Suppressor macrophage treated with lipopolysaccharide for 1 hour (primary cell): ENCODE data around the gene MEIOC.
A peak's percentile ranks its signal among the peaks of the same experiment; 100 is the strongest.
"Not testable (repeated sequence)": the region's sequence is repeated elsewhere in the genome, so short reads cannot be mapped to it uniquely, and the experiment has no call there.

Experiments used
- DNase-seq, 3 donors: peaks; one replicate each; pipeline ENCODE4 v3.0.0-alpha.2; 2020 to 2022

The MEIOC gene

DNA sequence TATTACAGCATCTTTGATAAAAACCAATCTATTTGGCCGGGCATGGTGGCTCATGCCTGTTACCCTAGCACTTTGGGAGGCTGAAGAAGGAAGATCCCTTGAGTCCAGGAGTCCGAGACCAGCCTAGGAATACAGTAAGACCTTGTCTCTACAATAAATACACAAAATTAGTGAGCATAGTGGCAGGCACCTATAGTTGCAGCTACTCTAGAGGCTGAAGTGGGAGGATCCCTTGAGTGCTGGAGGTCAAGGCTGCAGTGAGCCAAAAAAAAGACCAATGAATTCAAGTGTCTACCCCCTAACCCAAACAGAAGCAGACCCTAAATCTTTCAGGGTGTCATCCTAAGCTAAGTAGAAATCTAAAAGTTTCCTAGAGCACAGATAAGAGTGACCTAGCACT, 7.3 kb upstream of the MEIOC start:
- DNase-seq = no peak

DNA sequence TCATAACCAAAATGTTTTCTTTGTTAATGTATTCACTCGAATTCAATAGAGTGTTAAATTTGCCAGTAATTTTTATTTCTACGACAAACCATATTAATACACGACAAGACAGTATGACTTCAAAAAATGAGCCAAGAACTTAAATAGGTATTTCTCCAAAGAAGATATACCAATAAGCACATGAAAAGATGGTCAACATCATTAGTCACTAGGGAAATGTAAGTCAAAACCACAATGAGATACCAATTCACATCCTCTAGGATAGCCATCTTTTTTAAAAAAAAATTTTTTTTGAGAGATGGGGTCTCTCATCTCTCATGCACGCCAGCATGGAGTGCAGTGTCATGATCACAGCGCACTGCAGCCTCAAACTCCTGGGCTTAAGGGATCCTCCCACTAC, 5.0 kb upstream of the MEIOC start:
- no peak for DNase-seq

- no peak for DNase-seq
These were observed 3.5 kb upstream of the MEIOC start for GRCh38 chr17:44652727-44653126.

DNA sequence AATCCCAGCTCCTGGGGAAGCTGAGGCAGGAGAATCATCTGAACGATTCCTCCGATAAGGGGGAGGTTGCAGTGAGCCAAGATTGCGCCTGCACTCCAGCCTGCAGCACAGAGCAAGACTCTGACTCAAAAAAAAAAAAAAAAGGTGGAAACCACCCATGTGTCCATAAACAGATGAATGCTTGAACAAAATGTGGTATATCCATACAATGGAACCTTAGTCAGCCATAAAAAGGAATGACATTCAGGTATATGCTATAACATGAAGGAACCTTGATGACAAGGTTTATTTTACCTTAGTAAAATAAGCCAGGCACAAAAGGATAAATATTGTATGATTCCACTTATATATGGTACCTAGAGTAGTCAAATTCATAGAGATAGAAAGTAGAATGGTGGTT, 2.9 kb upstream of the MEIOC start:
- DNase-seq = no peak

DNA sequence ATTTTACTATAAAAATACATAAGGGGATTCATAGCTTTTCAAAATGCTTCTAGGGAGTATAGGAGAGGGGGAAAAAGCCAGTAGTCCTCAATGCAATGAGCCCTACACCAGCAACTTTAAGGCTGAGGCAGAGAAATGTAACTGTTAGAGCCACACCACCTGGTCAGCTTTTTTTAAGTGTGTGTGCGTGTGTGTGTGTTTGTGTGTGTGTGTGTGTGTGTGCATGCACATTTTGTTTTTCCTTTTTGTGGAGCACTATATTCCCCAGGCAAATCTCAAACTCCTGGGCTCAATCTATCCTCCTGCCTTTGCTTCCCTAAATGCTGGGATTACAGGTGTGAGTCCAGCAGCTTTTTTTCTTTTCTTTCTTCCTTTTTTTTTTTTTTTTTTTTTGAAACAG, 2.3 kb upstream of the MEIOC start:
- no peak for DNase-seq

DNA sequence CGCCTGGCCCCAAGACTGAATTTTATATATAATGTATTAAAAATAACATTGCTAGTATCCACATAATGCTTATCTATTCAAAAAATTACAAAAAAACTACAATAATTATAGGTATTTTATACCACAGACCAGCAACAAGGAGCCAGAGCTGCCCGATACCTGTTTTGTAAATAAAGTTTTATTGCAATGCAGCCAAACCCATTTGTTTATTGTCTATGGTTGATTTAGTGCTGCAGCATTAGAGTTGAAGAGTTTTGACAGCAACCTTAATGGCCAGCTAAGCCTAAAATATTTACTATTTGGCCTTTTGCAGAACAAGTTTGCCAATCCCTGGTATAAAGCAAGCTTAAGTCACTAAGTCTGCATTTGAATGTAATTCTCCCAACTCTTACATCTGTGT, 5.6 kb downstream of the MEIOC start:
- DNase-seq = no peak

DNA sequence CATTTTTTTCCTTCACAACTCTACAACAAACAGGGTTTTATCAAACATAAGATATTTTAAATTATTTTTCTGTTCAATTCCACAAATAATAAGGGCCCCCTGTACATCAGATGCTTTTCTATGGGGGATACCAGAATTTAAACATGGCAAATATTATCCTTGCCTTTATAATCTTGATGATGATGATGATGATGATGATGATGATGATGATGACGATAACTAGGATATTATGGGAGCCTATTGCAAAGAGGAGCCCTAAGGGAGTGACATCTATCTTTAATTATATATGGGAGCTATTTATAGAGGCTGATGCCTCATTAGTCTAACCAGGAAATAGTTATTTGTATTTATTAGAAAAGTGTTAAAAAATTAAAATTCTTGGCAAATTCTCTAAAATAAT, 6.8 kb downstream of the MEIOC start:
- DNase-seq = no peak

DNA sequence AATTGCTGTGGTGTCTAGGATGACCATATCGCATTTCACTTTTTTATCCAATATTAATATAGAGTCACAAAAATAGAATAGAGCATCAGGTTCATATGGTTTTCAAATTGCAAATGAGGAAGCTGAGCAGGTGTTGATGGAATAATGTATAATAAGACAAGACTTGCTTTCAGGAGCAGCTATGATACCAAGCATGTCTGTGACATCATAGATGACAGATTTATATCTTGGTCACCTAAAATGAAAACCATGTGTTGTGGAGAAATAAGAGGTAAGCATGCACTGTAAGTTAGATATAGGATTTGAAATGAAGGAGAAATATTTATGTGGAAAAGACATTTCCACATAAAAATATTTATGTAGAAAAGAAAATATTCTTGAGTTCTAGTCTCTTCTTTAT, 8.6 kb downstream of the MEIOC start:
- DNase-seq = no peak

DNA sequence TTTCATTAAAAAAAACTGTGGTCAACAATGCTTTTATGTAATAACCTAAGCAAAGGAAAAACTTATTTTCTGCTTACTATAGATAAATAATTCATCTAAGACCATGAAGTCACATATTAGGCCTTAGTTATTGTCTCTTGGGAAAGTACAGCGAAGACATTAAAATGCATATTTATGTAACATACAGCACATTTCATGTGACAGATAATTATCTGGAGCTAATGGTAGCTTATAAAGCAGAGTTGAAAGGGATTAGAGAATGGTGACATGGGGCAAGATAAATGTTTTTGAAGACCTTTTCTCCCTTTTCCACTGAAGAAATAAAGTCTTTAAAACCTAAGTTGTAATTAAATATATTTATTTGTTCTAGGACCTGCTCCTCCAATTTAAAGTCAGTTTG, 9.7 kb downstream of the MEIOC start:
- no peak for DNase-seq

DNA sequence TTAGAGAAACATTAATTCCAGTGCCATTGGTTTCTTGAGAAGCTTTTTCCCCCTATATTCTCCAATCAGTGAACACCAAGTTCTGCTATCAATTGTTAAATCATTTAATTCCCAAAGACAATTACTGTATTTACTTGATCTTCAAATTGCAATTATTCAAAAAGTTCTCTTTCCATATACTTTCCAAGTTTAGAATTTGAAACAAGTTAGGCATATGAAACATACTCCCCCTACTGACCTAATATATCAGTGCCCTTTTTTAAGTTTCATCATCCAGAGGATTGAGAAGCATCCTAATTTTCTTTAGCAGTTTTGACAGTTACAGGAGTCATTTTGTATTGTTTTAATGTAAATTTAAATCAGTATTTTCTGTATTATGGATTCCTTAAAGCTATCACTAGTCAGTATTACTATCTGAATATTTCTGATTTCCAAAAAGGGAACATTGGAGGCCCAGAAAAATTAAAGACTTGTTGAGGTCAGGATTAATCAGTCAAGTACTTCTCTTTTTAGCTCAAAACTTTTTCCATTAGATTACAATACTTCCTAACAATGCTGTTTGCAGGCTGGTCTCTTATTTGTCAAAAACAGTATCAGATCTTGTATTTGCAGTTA, 16.3 kb downstream of the MEIOC start:
- peak; percentile 21 to 57 (median 45) for DNase-seq

DNA sequence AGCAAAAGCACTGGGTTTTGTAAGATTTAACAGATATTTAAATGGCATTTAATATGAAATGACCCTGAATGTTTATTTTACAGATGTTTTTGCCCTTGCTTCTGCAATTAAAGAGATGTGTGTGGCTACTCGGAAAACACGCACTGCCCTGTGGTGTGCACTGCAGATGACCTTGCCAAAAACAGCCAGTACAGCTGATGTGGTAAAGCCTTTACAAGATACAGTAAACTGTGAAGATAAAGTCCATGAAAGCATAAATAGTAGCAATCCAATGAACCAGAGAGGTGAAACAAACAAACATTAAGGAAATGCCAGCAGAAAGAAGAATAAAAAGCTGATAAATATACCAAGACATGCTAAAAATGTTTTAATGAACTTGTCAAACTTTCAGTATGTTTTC, 17.6 kb downstream of the MEIOC start:
- DNase-seq = no peak

DNA sequence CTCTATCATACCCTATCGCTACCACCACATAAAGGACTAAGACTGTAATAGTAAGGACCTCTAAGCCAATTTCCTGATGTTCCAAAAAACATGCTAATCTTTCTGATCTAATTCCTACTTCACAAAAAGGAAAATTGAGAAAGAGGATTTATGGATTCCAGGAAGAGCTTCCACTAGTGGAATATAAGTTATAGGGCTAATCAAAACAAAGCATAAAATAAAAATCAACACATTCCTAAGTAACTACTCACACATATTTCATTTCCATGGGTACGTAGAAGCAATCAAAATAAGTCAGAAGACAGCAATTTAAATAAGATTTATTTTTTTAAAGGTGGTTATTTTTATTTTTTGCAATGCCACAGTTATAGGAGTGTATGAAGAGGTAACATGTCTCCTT, 20.9 kb downstream of the MEIOC start:
- DNase-seq = no peak

- DNase-seq = peak; percentile 31 to 51 (median 35)
These were observed 27.0 kb downstream of the MEIOC start for GRCh38 chr17:44683303-44683702.

- DNase-seq = no peak
These were observed 31.5 kb downstream of the MEIOC start for GRCh38 chr17:44687756-44688155.

DNA sequence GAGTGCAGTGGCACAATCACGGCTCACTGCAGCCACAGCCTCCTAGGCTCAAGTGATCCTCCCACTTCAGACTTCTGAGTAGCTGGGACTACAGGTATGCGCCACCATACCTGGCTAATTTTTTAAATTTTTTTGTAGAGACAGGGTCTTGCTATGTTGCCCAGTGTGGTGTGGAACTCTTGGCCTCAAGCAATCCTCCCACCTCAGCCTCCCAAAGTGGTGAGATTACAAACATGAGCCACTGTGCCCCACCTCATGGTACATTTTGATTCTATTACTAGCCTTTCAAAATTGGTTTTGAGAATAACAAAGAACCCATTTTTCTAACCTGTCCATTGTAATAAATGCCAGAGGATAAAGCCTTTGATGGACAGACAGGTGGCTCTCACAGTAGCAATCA, 31.9 kb downstream of the MEIOC start:
- DNase-seq = no peak

- no peak for DNase-seq
These were observed 32.6 kb downstream of the MEIOC start for GRCh38 chr17:44688675-44689476.

GRCh38 chr17:44689477-44690217, 33.4 kb downstream of the MEIOC start, which contains the start of gene CCDC43:
Gene CCDC43 (minus strand): TSS chr17:44689776. CDS start chr17:44689753, 23 bp downstream.
- DNase-seq = peak; percentile 95

GRCh38 chr17:44690746-44691306, 34.6 kb downstream of the MEIOC start:
- peak in 1 of 3 donors; percentile 15 for DNase-seq

DNA sequence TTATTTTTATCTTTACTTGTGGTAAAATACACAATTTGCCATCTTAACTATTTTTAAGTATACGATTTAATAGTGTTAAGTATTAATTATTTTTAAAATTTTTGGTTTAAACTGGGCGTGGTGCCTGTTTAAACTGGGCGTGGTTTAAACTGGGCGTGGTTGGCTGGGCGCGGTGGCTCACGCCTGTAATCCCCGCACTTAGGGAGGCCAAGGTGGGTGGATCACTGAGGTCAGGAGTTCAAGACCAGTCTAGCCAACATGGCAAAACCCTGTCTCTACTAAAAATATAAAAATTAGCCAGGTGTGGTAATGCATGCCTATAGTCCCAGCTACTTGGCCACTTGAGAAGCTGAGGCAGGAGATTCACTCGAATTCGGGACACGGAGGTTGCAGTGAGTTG, 37.3 kb downstream of the MEIOC start:
- no peak for DNase-seq

- DNase-seq = not testable (repeated sequence)
These were observed 44.0 kb downstream of the MEIOC start for GRCh38 chr17:44700288-44700687.

- no peak for DNase-seq
These were observed 51.6 kb downstream of the MEIOC start for GRCh38 chr17:44707755-44708400.

- peak; percentile 92 to 95 (median 94) for DNase-seq
These were observed 52.4 kb downstream of the MEIOC start, which contains the start of gene DBF4B for GRCh38 chr17:44708401-44709263. Gene DBF4B (plus strand): TSS chr17:44708665. CDS start chr17:44708821, 156 bp downstream.
